Type B pancreatic cell (in vitro differentiated cells): ENCODE results near the gene SYTL4. TPM values are rescaled to one million over a fixed set of nuclear protein-coding genes. Genes with fewer than 3 reads are reported as not detected.

Experiments used
- DNase-seq: peaks from one replicate; pipeline ENCODE4 v3.0.0; 2021; ENCODE audit warnings: mixed read lengths; ENCODE audit not compliant: unreplicated experiment; ENCODE audit errors: extremely low spot score
- H3K27ac Mint-ChIP-seq: 2 replicates; pipeline ENCODE4 v1.8.0; 2021; ENCODE audit warnings: mild to moderate bottlenecking, mixed read lengths
- H3K27me3 Mint-ChIP-seq: 2 replicates; pipeline ENCODE4 v1.8.0; 2021; ENCODE audit warnings: mixed read lengths
- H3K36me3 Mint-ChIP-seq: 2 replicates; pipeline ENCODE4 v1.8.0; 2021; ENCODE audit warnings: mixed read lengths
- H3K4me1 Mint-ChIP-seq: one replicate; pipeline ENCODE4 v1.8.0; 2021; ENCODE audit warnings: mixed read lengths; ENCODE audit not compliant: unreplicated experiment
- H3K4me3 Mint-ChIP-seq: 2 replicates; pipeline ENCODE4 v1.8.0; 2021; ENCODE audit warnings: mild to moderate bottlenecking, mixed read lengths
- H3K9me3 Mint-ChIP-seq: 2 replicates; pipeline ENCODE4 v1.8.0; 2021; ENCODE audit warnings: mixed read lengths
- total RNA-seq: library from RNA; stranded (reverse); gene quantifications from 2 replicates; pipeline ENCODE4 v1.2.1, GENCODE V29; 2021; ENCODE audit warnings: low replicate concordance
- TF ChIP-seq, protein P1 (sequence below): fragments of 200-600 bp; sonication (generic); conservative IDR thresholded peaks from 2 replicates; pipeline ENCODE4 v1.5.0; 2021; ENCODE audit warnings: antibody characterized with exemption, mild to moderate bottlenecking

SYTL4 gene
- total RNA-seq, 1 donor from 2014 or later, result 4.0 TPM

DNA sequence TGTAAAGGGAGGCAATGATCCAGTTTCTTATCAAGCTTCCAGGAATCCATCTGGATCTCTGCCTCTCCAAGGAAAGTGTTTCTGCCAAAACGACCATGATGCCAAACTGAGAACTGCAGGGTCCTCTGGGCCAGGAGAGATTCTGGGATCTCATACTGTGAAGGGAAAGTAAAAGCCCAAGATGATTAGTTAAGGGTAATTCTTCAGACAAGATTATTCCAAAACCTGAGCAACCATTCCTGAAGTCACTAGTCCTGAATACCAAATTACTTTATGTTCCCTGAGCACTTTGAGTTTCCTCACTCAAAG, 46.0 kb downstream of the SYTL4 start:
- Mint-ChIP-seq H3K27ac (no peak overlapping the region), H3K9me3 (no peaks in the 10 kb centered on the region), H3K36me3 (no peaks in the 10 kb centered on the region), H3K27me3 (peaks cover 3% of the 10 kb centered on the region), H3K4me1 (no peaks in the 10 kb centered on the region), H3K4me3 (no peak overlapping the region)
- TF ChIP-seq, protein P1, sequence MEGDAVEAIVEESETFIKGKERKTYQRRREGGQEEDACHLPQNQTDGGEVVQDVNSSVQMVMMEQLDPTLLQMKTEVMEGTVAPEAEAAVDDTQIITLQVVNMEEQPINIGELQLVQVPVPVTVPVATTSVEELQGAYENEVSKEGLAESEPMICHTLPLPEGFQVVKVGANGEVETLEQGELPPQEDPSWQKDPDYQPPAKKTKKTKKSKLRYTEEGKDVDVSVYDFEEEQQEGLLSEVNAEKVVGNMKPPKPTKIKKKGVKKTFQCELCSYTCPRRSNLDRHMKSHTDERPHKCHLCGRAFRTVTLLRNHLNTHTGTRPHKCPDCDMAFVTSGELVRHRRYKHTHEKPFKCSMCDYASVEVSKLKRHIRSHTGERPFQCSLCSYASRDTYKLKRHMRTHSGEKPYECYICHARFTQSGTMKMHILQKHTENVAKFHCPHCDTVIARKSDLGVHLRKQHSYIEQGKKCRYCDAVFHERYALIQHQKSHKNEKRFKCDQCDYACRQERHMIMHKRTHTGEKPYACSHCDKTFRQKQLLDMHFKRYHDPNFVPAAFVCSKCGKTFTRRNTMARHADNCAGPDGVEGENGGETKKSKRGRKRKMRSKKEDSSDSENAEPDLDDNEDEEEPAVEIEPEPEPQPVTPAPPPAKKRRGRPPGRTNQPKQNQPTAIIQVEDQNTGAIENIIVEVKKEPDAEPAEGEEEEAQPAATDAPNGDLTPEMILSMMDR, result peak; percentile 21
- DNase-seq, result no peak

GRCh38 chrX:100685284-100685996, 46.5 kb downstream of the SYTL4 start:
- Mint-ChIP-seq H3K27ac (no peak overlapping the region), H3K36me3 (no peaks in the 10 kb centered on the region), H3K4me1 (no peaks in the 10 kb centered on the region), H3K27me3 (peaks cover 3% of the 10 kb centered on the region), H3K9me3 (no peaks in the 10 kb centered on the region), H3K4me3 (no peak overlapping the region)
- peak; percentile 72 for DNase-seq
- TF ChIP-seq, protein P1, result peak; percentile 89

DNA sequence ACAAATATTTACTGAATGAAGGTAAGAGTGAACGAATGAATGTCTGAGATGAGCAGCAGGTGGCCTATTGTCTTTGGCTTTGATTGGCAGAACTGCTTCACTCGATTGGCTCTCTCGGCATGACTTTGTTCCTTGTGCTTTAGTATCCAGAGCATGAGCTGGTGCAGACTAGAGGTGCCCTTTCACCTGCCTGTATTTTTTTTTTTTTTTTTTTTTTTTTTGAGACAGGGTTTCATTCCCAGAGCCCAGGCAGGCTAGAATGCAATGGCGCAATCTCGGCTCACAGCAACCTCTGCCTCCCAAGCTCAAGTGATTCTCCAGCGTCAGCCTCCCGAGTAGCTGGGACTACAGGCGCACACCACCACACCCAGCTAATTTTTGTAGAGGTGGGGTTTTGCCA, 49.0 kb downstream of the SYTL4 start:
- Mint-ChIP-seq H3K9me3 (no peaks in the 10 kb centered on the region), H3K4me1 (no peaks in the 10 kb centered on the region), H3K4me3 (no peak overlapping the region), H3K27me3 (peaks cover 3% of the 10 kb centered on the region), H3K36me3 (no peaks in the 10 kb centered on the region), H3K27ac (no peak overlapping the region)
- TF ChIP-seq, protein P1, result no peak
- no peak for DNase-seq

GRCh38 chrX:100681599-100681998, 50.3 kb downstream of the SYTL4 start:
- Mint-ChIP-seq H3K4me1 (no peaks in the 10 kb centered on the region), H3K9me3 (no peaks in the 10 kb centered on the region), H3K27me3 (peaks cover 3% of the 10 kb centered on the region), H3K4me3 (no peak overlapping the region), H3K27ac (no peak overlapping the region), H3K36me3 (no peaks in the 10 kb centered on the region)
- no peak for DNase-seq
- TF ChIP-seq, protein P1, result no peak

- Mint-ChIP-seq H3K36me3 (no peaks in the 10 kb centered on the region), H3K27ac (no peak overlapping the region), H3K27me3 (peaks cover under 1% of the 10 kb centered on the region), H3K4me3 (no peak overlapping the region), H3K4me1 (no peaks in the 10 kb centered on the region), H3K9me3 (no peaks in the 10 kb centered on the region)
- DNase-seq, result no peak
- TF ChIP-seq, protein P1, result no peak
These were observed 51.2 kb downstream of the SYTL4 start for GRCh38 chrX:100680756-100681155.
